ENCODE measurements around the gene AKAP10.
"Not testable (repeated sequence)": the region's sequence is repeated elsewhere in the genome, so short reads cannot be mapped to it uniquely, and the experiment has no call there.

DNA sequence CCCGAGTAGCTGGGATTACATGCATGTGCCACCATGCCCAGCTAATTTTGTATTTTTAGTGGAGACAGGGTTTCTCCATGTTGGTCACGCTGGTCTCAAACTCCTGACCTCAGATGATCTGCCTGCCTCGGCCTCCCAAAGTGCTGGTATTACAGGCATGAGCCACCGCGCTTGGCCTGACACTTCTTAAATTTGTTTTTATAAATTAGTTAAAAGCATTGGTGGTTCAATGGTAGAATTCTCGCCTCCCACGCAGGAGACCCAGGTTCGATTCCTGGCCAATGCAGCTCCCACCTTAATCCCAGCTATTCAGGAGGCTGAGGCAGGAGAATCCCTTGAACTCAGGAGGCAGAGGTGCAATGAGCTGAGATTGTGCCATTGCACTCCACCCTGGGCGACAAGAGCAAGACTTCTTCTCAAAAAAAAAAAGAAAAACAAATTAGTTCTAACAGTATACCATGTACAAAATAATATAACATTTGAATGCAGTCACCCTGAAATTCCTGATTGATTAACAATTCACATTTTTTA, 116.9 kb downstream of the AKAP10 start:
- TF ChIP-seq, protein P1, sequence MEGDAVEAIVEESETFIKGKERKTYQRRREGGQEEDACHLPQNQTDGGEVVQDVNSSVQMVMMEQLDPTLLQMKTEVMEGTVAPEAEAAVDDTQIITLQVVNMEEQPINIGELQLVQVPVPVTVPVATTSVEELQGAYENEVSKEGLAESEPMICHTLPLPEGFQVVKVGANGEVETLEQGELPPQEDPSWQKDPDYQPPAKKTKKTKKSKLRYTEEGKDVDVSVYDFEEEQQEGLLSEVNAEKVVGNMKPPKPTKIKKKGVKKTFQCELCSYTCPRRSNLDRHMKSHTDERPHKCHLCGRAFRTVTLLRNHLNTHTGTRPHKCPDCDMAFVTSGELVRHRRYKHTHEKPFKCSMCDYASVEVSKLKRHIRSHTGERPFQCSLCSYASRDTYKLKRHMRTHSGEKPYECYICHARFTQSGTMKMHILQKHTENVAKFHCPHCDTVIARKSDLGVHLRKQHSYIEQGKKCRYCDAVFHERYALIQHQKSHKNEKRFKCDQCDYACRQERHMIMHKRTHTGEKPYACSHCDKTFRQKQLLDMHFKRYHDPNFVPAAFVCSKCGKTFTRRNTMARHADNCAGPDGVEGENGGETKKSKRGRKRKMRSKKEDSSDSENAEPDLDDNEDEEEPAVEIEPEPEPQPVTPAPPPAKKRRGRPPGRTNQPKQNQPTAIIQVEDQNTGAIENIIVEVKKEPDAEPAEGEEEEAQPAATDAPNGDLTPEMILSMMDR (IDR thresholded peaks at IDR 0.05): not testable (repeated sequence)
- not testable (repeated sequence) for TF ChIP-seq POLR2A, EP300 (IDR thresholded peaks at IDR 0.05)
